ENCODE data around the gene PLCB4.

The PLCB4 gene

DNA sequence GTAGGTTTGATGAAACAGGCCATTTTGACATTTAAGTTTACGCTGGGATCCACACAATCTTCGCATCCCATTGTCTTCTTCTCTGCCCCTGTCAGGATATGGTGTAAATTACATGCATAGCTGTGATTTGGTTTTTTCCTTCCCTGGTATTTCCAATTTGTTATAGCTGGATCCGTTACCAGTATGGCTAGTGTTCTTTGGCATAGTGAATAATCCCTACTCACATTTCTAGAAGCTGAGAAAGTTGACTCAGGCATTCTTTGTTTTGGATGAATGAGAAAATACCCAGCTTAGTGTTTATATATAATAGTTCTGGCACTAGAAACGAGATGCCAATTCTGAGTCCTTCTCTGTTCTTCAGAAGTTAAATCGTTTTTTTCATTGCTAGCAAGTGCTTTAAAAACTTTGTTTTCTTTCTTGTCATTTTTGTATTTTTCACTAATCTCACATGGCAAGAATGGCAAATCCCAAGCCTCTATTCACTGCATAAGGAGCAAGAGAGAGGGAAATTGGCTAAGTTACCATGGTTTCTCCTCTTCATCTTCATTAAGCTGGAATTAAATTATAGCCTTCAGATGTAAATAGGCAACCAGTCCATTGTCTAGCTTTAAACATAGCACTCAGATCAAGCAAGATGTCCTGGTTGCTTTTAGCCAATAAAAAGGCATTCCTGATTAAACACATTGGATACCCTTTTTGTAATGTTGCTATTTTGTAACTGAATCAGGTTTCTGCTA lies 353.6 kb downstream of the PLCB4 start:
- in situ Hi-C loops (cut with HindIII; ENCODE audit: low sequenced_read_pairs) = no loop called here
- no peak overlapping the region for H3K4me3 ChIP-seq (ENCODE audit: low read depth, low read length)
- TF ChIP-seq, protein P1, sequence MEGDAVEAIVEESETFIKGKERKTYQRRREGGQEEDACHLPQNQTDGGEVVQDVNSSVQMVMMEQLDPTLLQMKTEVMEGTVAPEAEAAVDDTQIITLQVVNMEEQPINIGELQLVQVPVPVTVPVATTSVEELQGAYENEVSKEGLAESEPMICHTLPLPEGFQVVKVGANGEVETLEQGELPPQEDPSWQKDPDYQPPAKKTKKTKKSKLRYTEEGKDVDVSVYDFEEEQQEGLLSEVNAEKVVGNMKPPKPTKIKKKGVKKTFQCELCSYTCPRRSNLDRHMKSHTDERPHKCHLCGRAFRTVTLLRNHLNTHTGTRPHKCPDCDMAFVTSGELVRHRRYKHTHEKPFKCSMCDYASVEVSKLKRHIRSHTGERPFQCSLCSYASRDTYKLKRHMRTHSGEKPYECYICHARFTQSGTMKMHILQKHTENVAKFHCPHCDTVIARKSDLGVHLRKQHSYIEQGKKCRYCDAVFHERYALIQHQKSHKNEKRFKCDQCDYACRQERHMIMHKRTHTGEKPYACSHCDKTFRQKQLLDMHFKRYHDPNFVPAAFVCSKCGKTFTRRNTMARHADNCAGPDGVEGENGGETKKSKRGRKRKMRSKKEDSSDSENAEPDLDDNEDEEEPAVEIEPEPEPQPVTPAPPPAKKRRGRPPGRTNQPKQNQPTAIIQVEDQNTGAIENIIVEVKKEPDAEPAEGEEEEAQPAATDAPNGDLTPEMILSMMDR (IDR thresholded peaks at IDR 0.05; ENCODE audit: low read depth, low read length, missing control alignments) = no peak
- DNase-seq (ENCODE audit: low read depth) = no peak

DNA sequence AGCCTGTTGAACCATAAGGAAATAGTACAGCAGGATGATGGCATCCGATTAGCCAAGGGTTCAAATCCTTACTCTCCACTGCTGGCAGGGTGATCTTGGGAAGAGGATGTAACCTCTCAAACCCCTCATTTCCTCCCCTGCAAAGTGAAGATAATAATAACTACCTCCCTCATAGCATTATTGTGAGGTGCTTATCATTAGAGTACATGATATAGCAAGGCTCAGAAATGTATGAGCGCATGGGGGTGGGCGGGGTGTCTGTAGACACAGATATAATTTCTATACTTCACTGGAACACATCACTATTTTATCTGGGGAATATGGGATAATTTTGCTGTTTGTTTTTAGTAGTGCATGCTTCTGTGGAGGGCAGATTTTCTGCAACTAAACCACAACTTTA lies 355.7 kb downstream of the PLCB4 start:
- in situ Hi-C loops (cut with HindIII; ENCODE audit: low sequenced_read_pairs) = no loop called here
- no peak overlapping the region for H3K4me3 ChIP-seq (ENCODE audit: low read depth, low read length)
- no peak for DNase-seq (ENCODE audit: low read depth)
- TF ChIP-seq, protein P1 (IDR thresholded peaks at IDR 0.05; ENCODE audit: low read depth, low read length, missing control alignments) = no peak

GRCh38 chr20:9427430-9428291 lies 358.8 kb downstream of the PLCB4 start:
- in situ Hi-C loops (cut with HindIII; ENCODE audit: low sequenced_read_pairs) = no loop called here
- H3K4me3 ChIP-seq (ENCODE audit: low read depth, low read length) = no peak overlapping the region
- TF ChIP-seq, protein P1 (IDR thresholded peaks at IDR 0.05; ENCODE audit: low read depth, low read length, missing control alignments) = no peak
- DNase-seq (ENCODE audit: low read depth) = no peak

- in situ Hi-C loops (cut with HindIII; ENCODE audit: low sequenced_read_pairs) = no loop called here
- DNase-seq (ENCODE audit: low read depth) = no peak
- H3K4me3 ChIP-seq (ENCODE audit: low read depth, low read length) = no peak overlapping the region
- TF ChIP-seq, protein P1 (IDR thresholded peaks at IDR 0.05; ENCODE audit: low read depth, low read length, missing control alignments) = no peak
Observed at GRCh38 chr20:9428292-9428607, 359.4 kb downstream of the PLCB4 start.

DNA sequence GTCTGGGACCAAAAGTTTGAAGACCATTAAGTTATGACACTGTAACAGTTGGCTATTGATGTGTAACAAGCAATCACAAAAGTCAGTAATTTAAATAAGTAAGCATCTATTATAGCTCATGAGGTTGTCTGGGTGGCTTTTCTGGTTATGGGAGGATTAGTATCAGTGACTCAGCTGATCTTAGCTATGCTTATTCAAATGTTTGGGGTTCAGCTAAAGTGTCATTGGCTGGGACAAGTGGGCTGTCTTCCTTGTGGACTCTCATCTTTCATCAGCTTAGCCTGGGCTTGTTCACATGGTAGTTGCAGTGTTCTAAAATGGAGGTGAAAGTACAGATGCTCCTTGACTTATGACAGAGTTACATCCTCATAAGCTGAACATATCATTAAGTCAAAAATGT lies 370.9 kb downstream of the PLCB4 start:
- in situ Hi-C loops (cut with HindIII; ENCODE audit: low sequenced_read_pairs) = no loop called here
- no peak for DNase-seq (ENCODE audit: low read depth)
- TF ChIP-seq, protein P1 (IDR thresholded peaks at IDR 0.05; ENCODE audit: low read depth, low read length, missing control alignments) = no peak
- H3K4me3 ChIP-seq (ENCODE audit: low read depth, low read length) = no peak overlapping the region

GRCh38 chr20:9440892-9441291 lies 372.0 kb downstream of the PLCB4 start:
- TF ChIP-seq, protein P1 (IDR thresholded peaks at IDR 0.05; ENCODE audit: low read depth, low read length, missing control alignments) = no peak
- no peak for DNase-seq (ENCODE audit: low read depth)
- in situ Hi-C loops (cut with HindIII; ENCODE audit: low sequenced_read_pairs) = no loop called here
- H3K4me3 ChIP-seq (ENCODE audit: low read depth, low read length) = no peak overlapping the region

Measured in astrocyte of the cerebellum (primary cell).